CD4-positive, alpha-beta T cell treated with Interleukin-15 for 1 hour (primary cell): Measurements from ENCODE around the gene MAP7D2.

Experiments
- DNase-seq: peaks from one replicate; pipeline ENCODE4 v3.0.0-alpha.2; 2020

The MAP7D2 gene

DNA sequence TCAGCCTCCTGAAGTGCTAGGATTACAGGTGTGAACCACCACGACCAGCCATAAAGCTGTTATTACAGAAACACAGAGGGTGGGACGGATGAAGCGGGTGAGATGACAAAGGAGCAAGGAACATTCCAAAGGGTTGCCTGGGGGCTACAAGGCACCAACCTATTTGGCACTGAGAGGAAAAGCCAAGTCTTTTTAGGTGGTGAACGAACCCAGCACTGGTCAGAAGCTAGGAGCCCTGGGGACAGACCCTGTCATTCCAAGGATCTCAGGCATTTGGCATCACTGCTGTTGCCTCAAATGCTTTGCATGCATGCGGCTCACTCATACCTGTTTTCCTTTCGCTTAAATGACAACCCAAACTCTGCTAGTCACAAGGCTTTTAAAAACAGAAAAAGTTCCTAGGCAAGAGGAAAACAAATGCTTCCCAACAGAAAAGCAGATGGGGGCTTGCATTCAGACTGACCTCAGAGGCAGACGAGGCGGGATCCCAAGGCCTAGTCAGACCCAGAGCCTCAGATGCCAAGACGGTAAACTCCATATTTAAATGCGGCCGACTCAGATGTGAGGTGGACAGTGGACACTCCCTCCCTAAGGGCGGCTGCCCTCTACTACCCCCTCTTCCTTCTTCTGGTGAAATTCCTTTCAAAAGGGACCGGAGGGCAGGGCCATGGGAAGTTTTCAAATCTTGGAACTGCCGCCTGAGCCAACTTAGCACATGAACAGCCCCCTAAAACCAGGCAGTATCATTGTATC is 4.5 kb downstream of the MAP7D2 start:
- DNase-seq = no peak

DNA sequence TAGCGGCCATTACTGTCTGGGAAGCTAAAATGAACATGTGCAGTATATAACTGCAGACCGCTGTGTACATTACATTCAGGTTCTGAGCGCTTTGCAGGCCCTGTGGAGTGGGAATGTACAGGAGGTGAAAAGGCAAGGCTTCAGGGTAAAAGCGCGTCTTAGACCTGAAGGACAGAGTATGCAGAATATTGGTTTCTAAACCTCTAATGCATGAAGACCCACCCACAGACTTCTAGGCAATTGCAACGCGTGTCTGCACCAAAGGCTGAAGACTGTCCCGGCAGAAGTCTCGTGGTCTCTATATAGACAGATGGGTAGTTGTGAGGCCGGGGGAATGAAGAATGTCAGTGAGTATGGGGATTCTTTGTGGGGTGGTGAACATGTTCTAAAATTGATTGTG is 5.4 kb downstream of the MAP7D2 start:
- no peak for DNase-seq

DNA sequence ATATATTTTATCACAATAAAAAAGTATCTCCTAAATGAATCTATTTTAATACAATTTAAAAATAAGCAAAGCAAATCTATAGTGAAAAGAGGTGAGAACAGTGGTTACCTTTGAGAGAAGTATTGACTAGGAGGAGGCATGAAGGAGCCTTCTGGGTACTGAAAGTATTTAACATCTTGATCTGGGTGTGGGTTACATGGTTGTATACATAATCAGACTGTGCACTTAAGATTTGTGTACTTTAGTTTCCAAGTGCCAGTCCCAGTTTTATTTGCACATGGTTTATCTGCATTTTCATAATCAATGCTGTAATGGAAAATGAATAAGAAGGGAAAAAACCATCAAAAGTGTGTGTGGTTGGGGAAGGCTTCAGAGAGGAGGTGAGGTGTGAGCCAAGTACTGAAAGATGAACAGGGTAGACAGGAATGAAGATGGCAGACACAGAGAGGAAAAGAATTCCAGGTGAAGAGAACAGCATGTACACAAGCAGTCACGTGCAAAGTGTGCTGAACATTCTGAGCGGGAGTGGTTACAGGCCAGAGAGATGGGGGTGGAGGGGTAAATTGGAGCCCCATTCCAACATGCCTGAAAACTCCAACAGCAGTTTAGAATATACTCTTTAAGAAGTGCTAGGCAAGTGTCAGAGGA is 14.6 kb downstream of the MAP7D2 start:
- DNase-seq = no peak

DNA sequence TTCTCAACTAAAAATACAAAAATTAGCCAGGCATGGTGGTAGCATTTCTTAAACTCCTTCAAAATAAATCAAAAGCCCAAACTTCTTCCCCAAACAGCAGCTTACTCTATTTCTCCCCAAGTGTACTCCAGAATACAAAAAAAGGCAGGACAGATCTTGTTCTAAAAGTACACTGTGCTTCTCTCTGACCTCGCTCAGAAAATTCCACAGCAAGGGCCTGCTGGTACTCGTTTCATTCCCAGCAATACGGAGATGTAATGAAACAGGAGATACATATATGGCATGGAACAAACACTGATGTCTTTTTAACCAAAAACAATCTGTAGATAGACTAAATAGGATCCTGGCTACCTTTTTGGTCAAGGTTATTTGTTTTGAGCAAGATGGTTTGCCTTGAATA is 25.2 kb downstream of the MAP7D2 start:
- no peak for DNase-seq

DNA sequence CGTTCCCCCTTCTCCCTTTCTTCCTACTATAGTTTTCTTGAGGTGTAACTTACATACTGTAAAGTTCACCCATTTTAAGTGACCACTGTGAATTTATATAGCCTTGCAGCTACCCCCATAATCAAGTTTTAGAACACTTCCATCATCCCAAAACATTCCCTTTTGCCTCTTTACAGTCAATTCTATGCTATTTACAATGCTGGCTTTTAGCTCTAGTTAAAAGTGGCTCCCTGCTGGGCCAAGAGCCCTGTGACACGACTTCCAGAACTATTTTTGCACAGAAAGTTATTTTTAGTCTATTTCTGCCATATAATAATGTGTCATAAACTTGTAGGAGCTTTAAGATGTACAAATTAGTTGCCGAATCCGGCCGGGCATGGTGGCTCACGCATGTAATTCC is 26.9 kb downstream of the MAP7D2 start:
- no peak for DNase-seq

DNA sequence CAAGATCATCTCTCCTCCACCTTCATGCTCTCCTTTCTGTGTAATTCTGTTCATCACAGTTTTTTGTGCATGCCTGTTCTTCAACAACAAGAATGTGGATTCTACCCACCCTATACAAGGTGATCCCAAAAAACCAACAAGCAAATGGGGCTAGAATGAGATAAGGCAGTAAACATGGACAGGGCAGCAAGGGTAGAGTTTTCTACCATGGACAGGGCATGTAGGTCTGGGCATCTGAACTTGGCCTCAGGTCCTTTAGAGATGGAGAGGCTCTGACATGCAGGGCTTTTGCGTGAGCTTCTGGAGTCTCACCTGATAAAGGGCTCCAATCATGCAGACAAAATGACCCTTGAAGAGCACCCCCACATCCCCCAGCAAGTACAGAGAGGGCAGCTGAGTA is 36.4 kb downstream of the MAP7D2 start:
- DNase-seq = no peak

DNA sequence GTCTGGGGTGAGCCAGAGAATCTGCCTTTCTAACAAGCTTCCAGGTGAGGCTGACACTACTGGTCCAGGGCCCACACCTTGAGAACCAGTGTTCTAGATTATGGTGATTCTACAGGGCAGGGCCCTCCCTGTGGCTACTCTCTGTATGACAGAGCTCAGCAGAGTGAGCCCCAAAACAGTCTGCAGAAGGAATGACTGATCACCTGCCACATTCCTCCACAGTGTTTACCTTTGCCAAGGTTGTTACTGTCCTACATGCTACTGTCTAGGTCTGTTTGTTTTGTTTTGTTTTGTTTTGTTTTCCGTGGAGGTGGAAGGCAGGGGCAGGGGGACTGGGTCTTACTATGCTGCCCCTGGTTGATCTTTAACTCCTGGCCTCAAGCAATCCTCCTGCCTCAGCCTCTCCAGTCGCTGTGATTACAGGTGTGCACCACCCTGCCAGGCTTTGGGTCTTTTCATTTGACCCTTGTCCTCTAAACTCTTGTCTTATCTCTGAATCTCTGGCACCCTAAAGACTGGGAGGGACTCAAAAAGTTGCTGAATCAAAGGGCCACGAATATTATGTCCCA is 45.1 kb downstream of the MAP7D2 start:
- DNase-seq = no peak

DNA sequence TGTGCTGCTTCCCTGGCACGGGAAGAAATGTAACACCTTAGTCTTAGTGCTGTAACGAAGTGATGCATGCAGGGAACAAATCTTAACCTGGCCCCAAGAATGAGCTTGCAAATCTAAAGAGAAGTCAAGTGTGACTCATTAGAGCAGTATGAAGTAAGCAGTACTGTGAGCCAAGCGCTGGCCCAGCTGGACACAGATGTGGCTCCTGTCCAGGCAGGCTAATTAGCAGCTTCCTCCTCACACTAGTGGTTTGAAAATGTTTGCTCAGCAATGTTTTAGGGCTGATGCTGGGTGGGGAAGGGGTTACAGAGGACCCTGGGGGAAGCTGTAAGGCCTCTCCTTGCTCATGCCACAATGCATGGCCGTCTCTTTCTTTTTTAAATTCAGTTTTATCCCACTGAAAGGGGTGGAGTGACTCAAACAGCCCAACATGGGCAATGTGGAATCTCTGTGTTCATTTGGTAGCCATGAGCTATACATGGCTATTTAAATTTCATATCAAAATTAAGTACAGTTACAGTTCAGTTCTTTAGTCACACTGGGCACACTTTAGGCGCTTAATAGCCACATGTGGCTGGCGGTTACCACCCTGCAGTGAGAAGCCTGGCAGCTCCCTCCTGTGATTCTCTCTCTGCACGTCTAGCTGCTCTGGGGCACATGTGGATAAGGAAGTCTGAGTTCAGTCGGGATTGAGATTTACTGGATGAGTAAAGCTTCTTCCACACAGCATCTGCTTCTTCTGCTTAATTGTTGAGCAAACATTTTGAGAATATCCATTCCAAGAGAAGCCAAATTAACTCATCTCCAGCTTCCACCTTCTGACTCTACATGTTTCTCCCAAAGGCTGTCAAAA is 48.8 kb downstream of the MAP7D2 start:
- peak; percentile 29 for DNase-seq

DNA sequence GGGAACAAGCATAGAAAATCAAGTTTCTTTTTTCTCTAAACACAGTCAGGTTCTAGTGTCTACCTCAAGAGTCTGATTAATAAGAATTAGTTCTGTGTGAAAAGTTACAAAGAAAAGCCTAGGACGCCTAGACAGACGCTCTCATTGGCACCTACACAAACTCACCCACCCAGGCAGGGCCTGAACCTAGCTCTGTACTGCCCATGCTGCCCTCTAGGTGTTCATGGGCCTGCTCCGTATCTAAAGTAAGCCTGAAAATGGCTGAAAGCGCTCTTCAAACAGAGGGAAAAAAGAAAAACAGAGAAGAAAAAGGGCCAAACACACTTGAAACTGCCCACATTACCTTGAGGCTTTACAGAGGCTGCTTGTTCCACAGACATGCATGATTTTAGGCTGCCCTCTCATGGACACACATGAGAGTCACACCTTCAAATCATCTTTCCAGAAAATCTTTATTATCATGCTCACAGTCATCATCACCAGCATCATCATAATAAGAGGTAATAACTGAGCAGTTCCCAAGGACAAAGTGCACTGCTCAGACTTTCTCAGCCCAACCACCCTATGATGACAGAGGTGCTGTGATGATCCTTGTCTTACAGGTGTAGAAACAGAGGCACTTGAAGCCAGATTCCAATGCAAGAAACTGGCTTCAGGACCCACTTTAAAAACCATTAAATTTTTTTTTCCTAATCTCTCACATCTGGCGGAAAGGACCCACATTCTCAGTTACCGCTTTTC is 49.6 kb downstream of the MAP7D2 start:
- DNase-seq = peak; percentile 21

DNA sequence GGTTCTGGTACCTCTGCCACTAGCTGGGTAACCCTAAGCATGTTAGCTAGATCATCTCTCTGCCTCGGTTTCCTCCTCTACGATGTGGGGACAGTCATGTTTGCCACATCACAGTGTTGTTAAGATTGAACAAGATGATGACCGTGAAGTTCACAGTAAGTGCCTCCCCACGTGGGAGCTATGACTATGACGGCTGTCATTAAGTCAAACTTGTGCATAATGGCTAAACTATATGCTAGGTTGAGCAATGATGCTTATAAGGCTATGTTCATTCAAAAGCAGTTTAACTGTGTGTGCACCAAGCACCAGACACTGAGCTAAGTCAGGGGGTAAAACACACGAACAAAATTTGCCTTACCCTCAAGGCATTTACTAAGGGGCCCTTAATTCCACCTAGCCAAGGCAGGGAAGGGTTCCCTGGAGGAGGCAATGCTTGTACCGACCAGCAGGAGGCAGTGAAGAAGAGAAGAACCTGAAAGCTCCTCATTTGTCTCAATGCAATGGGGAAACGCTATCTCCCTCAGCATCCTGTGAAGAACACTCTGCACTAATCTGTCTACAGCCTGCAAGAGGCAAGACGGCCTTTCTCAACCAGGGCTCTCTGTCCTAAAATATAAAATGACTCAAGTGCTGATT is 52.9 kb downstream of the MAP7D2 start:
- DNase-seq = no peak

DNA sequence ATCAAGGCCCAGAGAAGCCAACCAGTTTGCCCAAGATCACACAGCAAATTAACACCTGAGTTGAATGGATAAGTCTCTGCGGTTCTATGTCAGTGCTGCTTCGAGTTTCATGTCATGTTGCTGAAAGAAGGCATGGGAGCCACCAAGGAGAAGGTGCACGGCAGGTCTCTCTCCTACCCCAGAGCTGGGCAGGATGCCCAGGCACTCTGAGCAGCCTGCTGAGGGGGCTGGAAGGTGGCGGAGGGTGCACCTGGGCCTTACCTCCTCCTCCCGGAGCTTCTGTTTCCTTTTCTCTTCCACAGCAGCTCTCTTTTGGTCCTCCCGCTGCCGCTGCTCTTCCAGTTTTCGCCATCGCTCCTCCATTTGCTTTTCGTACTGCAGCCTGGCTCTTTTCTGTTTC is 53.6 kb downstream of the MAP7D2 start:
- no peak for DNase-seq

DNA sequence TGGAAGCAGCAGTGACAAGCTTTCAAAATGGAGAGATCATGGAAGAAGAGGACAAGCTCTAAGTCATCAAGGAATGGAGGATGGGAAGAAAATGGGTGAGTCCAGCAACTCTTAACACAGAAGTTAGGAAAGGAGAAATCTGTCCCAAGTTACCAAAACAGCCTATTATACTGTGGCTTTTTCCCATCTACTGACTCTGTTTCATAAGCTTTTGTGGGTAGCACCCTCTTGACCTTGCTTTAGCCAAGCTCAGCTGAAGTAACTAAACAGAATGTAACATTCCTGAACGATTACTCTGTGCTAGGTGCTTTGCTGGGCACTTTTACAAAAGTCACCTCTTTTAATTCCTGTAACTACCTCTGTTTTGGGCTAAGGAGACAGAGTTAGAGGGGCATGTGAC is 54.9 kb downstream of the MAP7D2 start:
- DNase-seq = no peak

DNA sequence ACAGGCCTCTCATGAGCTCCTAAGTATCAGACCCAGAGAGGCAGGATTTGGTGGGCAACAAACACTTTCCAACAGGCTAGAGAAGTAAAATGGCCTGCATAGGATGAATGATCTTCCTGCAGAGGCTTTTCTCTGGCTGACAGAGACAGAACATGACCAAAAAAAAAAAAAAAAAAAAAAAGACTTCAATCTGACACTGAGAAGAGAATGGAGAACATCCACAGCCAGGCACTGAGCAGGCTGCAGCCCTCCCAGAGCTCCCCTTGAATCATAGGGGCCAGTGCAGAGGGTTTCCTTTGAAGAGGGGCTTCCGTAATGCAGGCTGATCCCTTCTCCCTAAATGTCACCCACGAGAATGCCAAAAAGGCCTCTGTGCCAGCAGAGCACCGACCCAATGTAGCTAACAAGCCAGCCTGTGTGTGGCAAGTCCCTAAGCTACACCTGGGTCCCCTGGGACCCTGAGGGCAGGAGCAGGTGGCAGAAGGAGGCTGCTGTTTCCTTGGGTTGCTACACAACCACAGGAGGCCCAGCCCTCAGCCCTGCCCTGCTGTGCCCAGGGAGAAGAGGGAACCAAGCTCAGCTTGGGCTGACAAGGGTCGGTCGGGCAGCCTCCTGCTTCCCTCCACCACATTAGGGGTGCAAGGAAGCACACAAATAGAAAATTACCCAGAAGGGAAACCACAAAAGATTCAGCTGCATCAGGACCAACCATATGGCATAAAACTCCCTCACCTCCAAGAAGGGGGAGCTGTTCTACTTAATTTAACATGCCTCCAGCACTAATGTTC is 55.6 kb downstream of the MAP7D2 start:
- peak; percentile 79 for DNase-seq

DNA sequence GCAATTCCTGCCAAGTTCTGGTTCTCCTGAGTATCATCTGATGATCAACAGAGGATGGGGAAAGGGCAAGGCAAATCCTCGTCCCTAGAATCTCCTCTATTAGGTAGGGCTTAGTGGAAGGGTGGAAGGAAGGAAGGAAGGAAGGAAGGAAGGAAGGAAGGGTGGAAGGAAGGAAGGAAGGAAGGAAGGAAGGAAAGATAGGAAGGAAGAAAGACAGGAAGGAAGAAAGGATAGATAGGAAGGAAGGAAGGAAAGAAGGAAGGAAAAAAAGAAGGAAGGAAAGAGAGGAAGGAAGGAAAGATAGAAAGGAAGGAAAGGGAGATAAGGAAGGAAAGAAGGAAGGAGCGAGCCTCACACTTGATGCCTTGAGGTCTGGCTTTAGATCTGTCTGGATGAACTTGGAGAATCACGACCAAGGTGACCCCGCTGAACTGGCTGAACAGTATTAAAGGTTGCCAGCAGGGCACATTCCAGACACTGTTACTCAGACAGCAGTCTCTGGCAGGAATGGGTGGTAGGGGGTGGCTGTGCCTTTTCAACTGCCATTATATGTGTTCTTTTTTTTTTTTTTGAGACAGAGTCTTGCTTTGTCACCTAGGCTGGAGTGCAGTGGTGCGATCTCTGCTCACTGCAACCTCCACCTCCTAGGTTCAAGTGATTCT is 57.1 kb downstream of the MAP7D2 start:
- DNase-seq = no peak

DNA sequence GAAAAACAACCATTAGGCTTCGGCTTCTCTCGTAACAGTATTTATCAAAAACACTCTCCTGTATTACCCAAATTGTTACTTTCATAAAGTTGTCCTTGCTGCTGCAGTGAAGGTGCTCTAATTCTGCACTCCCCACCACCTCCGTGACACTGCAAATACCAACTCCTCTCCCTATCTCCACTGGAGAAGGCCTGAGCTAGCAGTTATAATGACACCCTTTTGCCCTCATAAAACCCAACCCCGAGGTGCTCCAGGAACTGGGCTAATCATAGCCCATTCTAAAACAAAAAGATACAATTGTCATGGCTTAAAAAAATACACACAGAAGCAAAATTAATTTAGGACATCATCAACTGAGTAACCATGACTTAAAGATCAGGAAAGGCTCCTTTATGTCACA is 59.2 kb downstream of the MAP7D2 start:
- DNase-seq = no peak

DNA sequence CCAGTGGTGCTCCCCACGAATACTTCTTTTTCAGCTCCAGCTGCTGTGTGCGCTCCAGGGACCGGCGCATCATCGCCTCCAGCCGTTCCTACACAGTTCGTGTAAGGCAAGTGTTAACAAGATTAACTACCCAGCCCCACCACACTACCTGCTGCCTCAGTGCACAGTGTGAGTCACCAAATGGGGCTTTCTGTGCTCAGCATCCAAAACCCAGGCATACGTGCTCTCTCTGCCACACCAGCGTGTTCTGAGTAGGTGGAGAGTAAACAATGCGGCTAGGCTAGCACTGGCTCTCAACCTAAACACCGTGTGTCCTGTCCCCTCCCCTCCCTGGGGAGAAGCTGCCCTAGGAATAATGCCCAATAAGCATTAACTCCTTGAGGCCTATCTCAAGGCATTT is 60.0 kb downstream of the MAP7D2 start:
- DNase-seq = no peak

DNA sequence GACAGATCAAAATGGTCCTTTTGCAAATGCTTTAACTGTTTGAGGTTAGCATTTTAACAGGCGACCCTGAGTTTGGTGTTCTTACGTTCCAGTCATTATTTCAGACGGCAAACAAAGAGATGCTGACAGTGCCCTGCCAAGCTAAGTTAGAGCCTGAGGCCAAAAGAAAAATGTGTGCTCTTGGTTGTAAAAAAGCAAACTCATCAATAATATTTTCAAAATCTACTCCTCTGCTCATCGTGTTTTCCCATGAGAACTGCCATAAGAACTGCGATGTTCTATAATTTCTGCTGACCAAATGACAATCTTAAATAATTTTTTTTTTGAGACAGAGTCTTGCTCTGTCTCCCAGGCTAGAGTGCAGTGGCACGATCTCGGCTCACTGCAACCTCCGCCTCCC is 63.2 kb downstream of the MAP7D2 start:
- DNase-seq = no peak

DNA sequence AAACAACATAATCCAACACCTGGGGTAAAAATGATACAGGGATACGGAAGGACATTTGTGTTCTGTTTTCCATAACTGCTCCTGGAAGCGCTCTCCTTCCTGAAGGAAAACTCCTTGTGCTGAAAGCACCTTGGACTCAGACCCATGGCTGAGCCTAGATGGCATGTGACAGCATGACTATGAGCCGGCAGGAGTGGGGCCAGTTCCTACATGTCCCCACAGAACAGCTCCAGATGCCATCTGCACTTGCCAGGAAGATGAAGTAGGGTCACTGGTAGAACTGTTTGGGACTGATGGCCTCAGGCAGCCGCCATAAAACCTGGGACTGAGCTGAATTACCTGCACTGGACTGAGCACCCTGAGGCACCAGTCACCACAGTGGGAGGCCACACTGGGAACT is 69.8 kb downstream of the MAP7D2 start:
- no peak for DNase-seq

DNA sequence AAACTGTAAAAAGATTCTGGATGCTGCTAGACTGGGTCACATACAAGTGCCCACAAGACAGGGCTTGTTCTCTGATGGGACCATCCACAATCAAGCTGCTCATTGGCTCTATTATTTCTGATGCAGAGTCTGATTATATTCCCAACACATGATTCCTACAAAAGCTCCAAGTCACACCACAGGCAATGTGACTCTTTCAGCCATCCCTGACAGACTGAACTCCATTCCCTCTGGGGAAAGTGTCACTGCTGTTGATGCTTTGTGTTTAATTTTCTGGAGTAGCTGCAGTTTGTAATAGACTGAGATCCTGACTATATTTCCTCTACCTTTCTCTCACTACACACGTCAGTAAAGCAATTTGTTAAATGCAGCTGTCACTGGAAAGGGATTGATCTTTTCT is 70.5 kb downstream of the MAP7D2 start:
- DNase-seq = no peak

DNA sequence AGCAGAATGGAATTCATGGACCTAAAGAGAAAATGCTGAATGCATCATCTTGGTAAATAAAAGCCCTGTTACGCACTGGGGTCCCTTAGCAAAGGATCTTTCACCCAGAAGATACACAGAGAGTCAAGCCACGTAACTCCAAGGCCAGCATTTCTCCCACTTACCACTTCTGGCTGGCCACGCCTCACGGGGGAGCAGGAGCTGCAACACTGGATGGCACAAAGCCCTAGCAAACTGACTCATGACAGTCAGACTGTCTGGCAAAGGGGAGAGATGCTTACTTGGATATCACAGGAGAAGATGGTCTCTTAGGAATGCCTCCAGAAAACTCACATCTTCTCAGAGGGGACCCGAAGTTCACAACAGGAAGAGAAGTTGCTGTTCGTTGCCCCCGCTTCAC is 74.5 kb downstream of the MAP7D2 start:
- DNase-seq = no peak

DNA sequence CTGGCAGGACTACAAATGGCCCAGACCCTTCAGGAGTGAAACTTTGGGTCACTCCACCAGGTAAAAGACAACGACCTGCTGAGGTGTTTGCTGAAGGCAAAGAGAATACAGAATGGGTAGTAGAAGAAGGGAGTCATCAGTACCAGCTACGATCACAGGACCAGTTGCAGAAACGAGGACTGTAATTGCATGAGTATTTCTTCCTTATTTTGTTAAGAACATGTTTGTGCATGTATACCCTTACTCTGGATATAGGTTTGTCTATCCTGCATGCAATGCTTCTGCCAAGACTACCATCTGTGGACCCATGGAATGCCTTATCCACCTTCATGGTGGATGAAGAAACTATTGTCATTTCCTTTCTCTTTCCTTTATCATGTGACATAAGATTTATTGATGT is 77.7 kb downstream of the MAP7D2 start:
- no peak for DNase-seq
